ENCODE data around the gene CTAGE1.

Gene CTAGE1

GRCh38 chr18:22441638-22442037 is 23.9 kb upstream of the CTAGE1 start:
- DNase-seq (ENCODE audit: low spot score) = no peak
- no peak overlapping the region for H3K27ac ChIP-seq
- no peak for TF ChIP-seq CTCF (conservative IDR thresholded peaks at IDR 0.05; ENCODE audit: low read depth)
- ChIA-PET POLR2A (ENCODE audit: low non-redundant PET) (no interaction called here), CTCF (no interaction called here)

GRCh38 chr18:22439447-22439846 is 21.7 kb upstream of the CTAGE1 start:
- no peak for DNase-seq (ENCODE audit: low spot score)
- ChIA-PET CTCF (interaction anchor here (0.8 kb wide), 1 partner anchor 39 kb away, joined by 8 read pairs; no protein-coding TSS in a partner anchor), POLR2A (ENCODE audit: low non-redundant PET) (no interaction called here)
- TF ChIP-seq CTCF (conservative IDR thresholded peaks at IDR 0.05; ENCODE audit: low read depth) = no peak
- H3K27ac ChIP-seq = no peak overlapping the region

- ChIA-PET POLR2A (ENCODE audit: low non-redundant PET) (no interaction called here), CTCF (interaction anchor here (0.6 kb wide), 1 partner anchor 22 kb away, joined by 4 read pairs; no protein-coding TSS in a partner anchor)
- no peak for DNase-seq (ENCODE audit: low spot score)
- TF ChIP-seq CTCF (conservative IDR thresholded peaks at IDR 0.05; ENCODE audit: low read depth) = no peak
- no peak overlapping the region for H3K27ac ChIP-seq
These were observed 18.4 kb upstream of the CTAGE1 start for GRCh38 chr18:22436136-22436535.

- POLR2A ChIA-PET (ENCODE audit: low non-redundant PET) = no interaction called here
- TF ChIP-seq CTCF (conservative IDR thresholded peaks at IDR 0.05; ENCODE audit: low read depth) = no peak
- peak overlapping the region; percentile 37; the same call in 1 of the 2 replicates for H3K27ac ChIP-seq
- CTCF ChIA-PET = no interaction called here
- DNase-seq (ENCODE audit: low spot score) = peak; percentile 44
These were observed 17.4 kb upstream of the CTAGE1 start for GRCh38 chr18:22434973-22435608.

GRCh38 chr18:22433956-22434355 is 16.2 kb upstream of the CTAGE1 start:
- TF ChIP-seq CTCF (conservative IDR thresholded peaks at IDR 0.05; ENCODE audit: low read depth) = no peak
- H3K27ac ChIP-seq = no peak overlapping the region
- DNase-seq (ENCODE audit: low spot score) = no peak
- ChIA-PET CTCF (no interaction called here), POLR2A (ENCODE audit: low non-redundant PET) (no interaction called here)

- TF ChIP-seq CTCF (conservative IDR thresholded peaks at IDR 0.05; ENCODE audit: low read depth) = no peak
- DNase-seq (ENCODE audit: low spot score) = peak; percentile 92
- CTCF ChIA-PET = no interaction called here
- H3K27ac ChIP-seq = peak overlapping the region; percentile 62
- POLR2A ChIA-PET (ENCODE audit: low non-redundant PET) = no interaction called here
These were observed 15.0 kb upstream of the CTAGE1 start for GRCh38 chr18:22432657-22433137.

Measured in RWPE1 (cell line).